RWPE1 (cell line): ENCODE data around the gene LECT2.

Source experiments
- CTCF ChIA-PET: fragments of 350-600 bp; sonication (Branson Sonifier 250); formaldehyde crosslinking; extraction: SDS; loops from one replicate; lab custom pipeline; 2021; lab: Yijun Ruan, JAX
- POLR2A ChIA-PET: fragments of 400-600 bp; formaldehyde crosslinking; extraction: SDS; loops from one replicate; lab custom pipeline; 2020; ENCODE audit warnings: antibody characterized with exemption; ENCODE audit not compliant: low non-redundant PET; lab: Yijun Ruan, JAX
- DNase-seq: peaks from one replicate; pipeline ENCODE4 v3.0.0; 2012; ENCODE audit warnings: low spot score
- H3K27ac ChIP-seq: fragments of 450-650 bp; 2 replicates; pipeline ENCODE4 v1.5.1; 2017
- TF ChIP-seq, protein P1 (sequence below): fragments of 450-650 bp; conservative IDR thresholded peaks from 2 replicates; pipeline ENCODE4 v1.5.1; 2017; ENCODE audit warnings: low read depth, mild to moderate bottlenecking

LECT2 gene

GRCh38 chr5:135966165-135966564 is 11.4 kb upstream of the LECT2 start:
- DNase-seq = no peak
- CTCF ChIA-PET = no interaction called here
- POLR2A ChIA-PET = no interaction called here
- TF ChIP-seq, protein P1, sequence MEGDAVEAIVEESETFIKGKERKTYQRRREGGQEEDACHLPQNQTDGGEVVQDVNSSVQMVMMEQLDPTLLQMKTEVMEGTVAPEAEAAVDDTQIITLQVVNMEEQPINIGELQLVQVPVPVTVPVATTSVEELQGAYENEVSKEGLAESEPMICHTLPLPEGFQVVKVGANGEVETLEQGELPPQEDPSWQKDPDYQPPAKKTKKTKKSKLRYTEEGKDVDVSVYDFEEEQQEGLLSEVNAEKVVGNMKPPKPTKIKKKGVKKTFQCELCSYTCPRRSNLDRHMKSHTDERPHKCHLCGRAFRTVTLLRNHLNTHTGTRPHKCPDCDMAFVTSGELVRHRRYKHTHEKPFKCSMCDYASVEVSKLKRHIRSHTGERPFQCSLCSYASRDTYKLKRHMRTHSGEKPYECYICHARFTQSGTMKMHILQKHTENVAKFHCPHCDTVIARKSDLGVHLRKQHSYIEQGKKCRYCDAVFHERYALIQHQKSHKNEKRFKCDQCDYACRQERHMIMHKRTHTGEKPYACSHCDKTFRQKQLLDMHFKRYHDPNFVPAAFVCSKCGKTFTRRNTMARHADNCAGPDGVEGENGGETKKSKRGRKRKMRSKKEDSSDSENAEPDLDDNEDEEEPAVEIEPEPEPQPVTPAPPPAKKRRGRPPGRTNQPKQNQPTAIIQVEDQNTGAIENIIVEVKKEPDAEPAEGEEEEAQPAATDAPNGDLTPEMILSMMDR = no peak
- no peak overlapping the region for H3K27ac ChIP-seq

DNA sequence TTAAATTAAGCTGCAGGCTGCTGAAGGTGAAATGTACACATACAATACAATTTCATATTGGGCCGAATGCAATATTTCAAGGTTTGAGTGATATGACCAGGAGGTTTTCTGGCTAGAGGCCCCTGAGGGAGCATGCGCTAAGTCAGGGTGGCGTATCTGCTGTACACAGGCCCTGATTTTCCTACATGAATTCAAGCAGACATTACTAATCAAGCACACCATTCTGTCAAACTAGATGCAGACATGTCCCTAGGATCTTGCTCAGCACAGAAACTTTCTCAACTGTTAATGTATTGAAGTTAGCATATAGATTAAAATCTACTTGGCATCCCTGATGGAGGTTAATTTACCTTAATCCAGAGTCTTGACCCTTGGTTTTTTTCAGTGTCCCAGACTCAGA is 10.7 kb upstream of the LECT2 start:
- TF ChIP-seq, protein P1 = no peak
- POLR2A ChIA-PET = no interaction called here
- H3K27ac ChIP-seq = no peak overlapping the region
- CTCF ChIA-PET = no interaction called here
- DNase-seq = no peak

DNA sequence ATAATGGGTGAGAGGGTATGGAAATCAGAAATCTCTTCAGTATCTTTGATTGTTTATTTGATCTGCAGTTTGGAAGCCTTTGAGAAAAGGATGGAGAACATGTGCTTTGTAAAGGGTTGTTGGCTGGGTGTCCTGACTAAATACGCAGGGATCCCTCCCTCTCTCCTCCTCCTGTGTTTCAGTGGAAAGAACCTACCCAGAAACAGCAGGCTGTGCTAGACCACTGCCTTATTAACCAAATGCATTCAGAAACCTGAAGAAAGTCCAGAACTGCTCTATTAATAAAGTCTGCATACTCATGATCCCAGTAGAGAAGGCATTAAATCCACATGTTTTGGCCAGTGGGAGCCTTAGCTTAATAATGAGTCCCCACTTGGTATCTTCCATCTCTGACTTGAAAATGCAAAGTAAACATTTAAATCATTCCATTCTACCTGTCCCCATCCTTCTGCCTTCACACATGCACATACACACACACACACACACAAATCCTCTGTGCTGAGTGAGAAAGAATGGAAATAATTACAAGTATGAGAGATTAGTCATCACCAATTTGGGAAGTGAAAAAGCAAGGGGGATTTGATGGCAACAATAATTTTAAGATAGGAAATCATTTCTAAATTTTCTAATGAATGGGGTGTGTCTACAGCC is 10.0 kb upstream of the LECT2 start:
- TF ChIP-seq, protein P1 = no peak
- ChIA-PET POLR2A (no interaction called here), CTCF (interaction anchor here (0.7 kb wide), 1 partner anchor 104 kb away, joined by 3 read pairs; no protein-coding TSS in a partner anchor)
- H3K27ac ChIP-seq = no peak overlapping the region
- DNase-seq = no peak

DNA sequence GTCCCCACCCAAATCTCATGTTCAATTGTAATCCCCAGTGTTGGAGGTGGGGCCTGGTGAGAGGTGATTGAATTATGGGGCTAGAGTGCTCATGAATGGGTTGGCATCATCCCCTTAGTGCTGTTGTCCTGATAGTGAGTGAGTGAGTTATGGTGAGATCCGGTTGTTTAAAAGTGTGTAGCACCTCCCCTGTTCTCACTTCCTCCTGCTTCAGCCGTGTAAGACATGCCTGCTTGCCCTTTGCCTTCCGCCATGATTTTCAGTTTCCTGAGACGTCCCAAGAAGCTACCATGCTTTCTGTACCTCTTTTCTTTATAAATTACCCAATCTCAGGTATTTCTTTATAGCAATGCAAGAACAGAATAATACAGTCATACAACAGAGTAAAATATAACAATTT is 742 bp upstream of the LECT2 start:
- no peak for DNase-seq
- no peak overlapping the region for H3K27ac ChIP-seq
- POLR2A ChIA-PET = no interaction called here
- TF ChIP-seq, protein P1 = no peak
- CTCF ChIA-PET = interaction anchor here (0.6 kb wide), 1 partner anchor 385 kb away, joined by 3 read pairs; no protein-coding TSS in a partner anchor

DNA sequence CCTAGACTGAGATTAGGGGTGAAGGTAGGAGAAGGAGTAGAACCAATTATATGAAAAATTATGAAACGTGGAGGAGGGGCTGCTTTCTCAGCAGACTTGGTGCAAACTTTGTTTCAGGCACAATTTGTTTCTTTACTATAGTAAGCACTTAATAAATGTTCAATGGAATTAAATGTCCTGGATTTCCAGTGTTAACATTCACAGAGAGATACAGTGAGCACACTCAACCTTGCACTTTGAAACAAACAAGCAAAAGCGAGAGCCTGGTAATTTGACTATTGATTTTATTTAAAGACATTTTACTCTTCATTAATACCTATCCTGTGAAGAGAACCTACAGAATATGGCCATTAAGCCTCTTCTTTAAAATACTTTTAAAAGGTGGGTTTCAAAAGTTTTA is 933 bp downstream of the LECT2 start:
- no peak for DNase-seq
- no peak overlapping the region for H3K27ac ChIP-seq
- ChIA-PET CTCF (interaction anchor here (1.0 kb wide), 1 partner anchor 100 kb away, joined by 3 read pairs; no protein-coding TSS in a partner anchor), POLR2A (no interaction called here)
- TF ChIP-seq, protein P1 = no peak

GRCh38 chr5:135952683-135953082 is 2.1 kb downstream of the LECT2 start:
- ChIA-PET CTCF (interaction anchor here (0.7 kb wide), 1 partner anchor 68 kb away, joined by 9 read pairs; no protein-coding TSS in a partner anchor), POLR2A (no interaction called here)
- H3K27ac ChIP-seq = no peak overlapping the region

More at GRCh38 chr5:135952683-135953082, 2.1 kb downstream of the LECT2 start:
- DNase-seq = no peak
- TF ChIP-seq, protein P1 = no peak
